ENCODE data around the gene IQGAP2. TPM values are rescaled to one million over a fixed set of nuclear protein-coding genes. Genes with fewer than 3 reads are reported as not detected.
A peak's percentile ranks its signal among the peaks of the same experiment; 100 is the strongest.

Gene IQGAP2
- total and polyA plus RNA-seq, 9 of the 15 experiments (the other 6 are each of a cell fraction or from before 2014, with no cell fraction given), result 8.7 to 23.2 (median 17.4) TPM

GRCh38 chr5:76715736-76716455 lies 312.8 kb downstream of the IQGAP2 start, which contains the start of gene F2R (continued):
- TF ChIP-seq PPARD (CRISPR knock-in tag; IDR thresholded peaks at IDR 0.05), result no peak
- peak; percentile 50 for TF ChIP-seq SAP30 (IDR thresholded peaks at IDR 0.05; ENCODE audit: borderline replicate concordance, insufficient read depth, low read depth, low read length, poor library complexity, severe bottlenecking)
- TF ChIP-seq FOXA1 (IDR thresholded peaks at IDR 0.05; ENCODE audit: borderline replicate concordance), result no peak
- TF ChIP-seq, protein P1, sequence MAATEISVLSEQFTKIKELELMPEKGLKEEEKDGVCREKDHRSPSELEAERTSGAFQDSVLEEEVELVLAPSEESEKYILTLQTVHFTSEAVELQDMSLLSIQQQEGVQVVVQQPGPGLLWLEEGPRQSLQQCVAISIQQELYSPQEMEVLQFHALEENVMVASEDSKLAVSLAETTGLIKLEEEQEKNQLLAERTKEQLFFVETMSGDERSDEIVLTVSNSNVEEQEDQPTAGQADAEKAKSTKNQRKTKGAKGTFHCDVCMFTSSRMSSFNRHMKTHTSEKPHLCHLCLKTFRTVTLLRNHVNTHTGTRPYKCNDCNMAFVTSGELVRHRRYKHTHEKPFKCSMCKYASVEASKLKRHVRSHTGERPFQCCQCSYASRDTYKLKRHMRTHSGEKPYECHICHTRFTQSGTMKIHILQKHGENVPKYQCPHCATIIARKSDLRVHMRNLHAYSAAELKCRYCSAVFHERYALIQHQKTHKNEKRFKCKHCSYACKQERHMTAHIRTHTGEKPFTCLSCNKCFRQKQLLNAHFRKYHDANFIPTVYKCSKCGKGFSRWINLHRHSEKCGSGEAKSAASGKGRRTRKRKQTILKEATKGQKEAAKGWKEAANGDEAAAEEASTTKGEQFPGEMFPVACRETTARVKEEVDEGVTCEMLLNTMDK (IDR thresholded peaks at IDR 0.05; ENCODE audit: borderline replicate concordance, insufficient read depth, low read depth, low read length, poor library complexity, severe bottlenecking), result peak; percentile 94
- TF ChIP-seq CCNT2 (IDR thresholded peaks at IDR 0.05; ENCODE audit: borderline replicate concordance, extremely low read depth, insufficient read length, low read depth, low read length), result peak; percentile 42
- peak; percentile 78; the same call in 1 of the 2 replicates for TF ChIP-seq GATAD2A (IDR thresholded peaks at IDR 0.05)
- peak; percentile 52 for TF ChIP-seq POLR2AphosphoS5 (IDR thresholded peaks at IDR 0.05; ENCODE audit: control insufficient read depth, insufficient read depth, low read depth, low read length)
- TF ChIP-seq ZNF511 (CRISPR knock-in tag; IDR thresholded peaks at IDR 0.05), result 0 out of 2 replicates have a peak, but pooled peaks have one; percentile 55
- TF ChIP-seq CTBP1 (IDR thresholded peaks at IDR 0.05; ENCODE audit: borderline replicate concordance), result peak; percentile 70
- TF ChIP-seq SMC3 (conservative IDR thresholded peaks at IDR 0.05; ENCODE audit: insufficient read depth, low read depth, low read length), result 0 out of 2 replicates have a peak, but pooled peaks have one; percentile 9
- no peak for TF ChIP-seq CREB3L1 (IDR thresholded peaks at IDR 0.05; ENCODE audit: borderline replicate concordance, low read depth)
- TF ChIP-seq RUNX1 (IDR thresholded peaks at IDR 0.05; ENCODE audit: low read depth), result no peak
- TF ChIP-seq TBL1XR1 (IDR thresholded peaks at IDR 0.05; ENCODE audit: low read length in 2 of 2), result no peak
- peak; percentile 23; the same call in 1 of the 2 replicates for TF ChIP-seq ZNF592 (IDR thresholded peaks at IDR 0.05)
- TF ChIP-seq, protein P2, sequence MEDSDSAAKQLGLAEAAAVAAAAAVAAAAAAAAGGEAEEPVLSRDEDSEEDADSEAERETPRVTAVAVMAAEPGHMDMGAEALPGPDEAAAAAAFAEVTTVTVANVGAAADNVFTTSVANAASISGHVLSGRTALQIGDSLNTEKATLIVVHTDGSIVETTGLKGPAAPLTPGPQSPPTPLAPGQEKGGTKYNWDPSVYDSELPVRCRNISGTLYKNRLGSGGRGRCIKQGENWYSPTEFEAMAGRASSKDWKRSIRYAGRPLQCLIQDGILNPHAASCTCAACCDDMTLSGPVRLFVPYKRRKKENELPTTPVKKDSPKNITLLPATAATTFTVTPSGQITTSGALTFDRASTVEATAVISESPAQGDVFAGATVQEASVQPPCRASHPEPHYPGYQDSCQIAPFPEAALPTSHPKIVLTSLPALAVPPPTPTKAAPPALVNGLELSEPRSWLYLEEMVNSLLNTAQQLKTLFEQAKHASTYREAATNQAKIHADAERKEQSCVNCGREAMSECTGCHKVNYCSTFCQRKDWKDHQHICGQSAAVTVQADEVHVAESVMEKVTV (CRISPR knock-in tag; IDR thresholded peaks at IDR 0.05), result peak; percentile 47; the same call in 1 of the 2 replicates
